Measurements from ENCODE around the gene CTCF.

GRCh38 chr16:67516296-67517154 lies 45.8 kb upstream of the CTCF start:
- TF ChIP-seq CTCF (conservative IDR thresholded peaks at IDR 0.05 in 1 of 2, IDR thresholded peaks at IDR 0.05 in 1 of 2; ENCODE audit: low read depth in 1 of 2, low read length in 2 of 2) (no peak), EZH2 (IDR thresholded peaks at IDR 0.05; ENCODE audit: low read length, missing control alignments) (no peak)
